Upper lobe of right lung (tissue), 1 donor: ENCODE measurements around the gene FARP2. TPM values are rescaled to one million over a fixed set of nuclear protein-coding genes. Genes with fewer than 3 reads are reported as not detected.

ENCODE experiments used
- ATAC-seq: fragments of 200-7000 bp; cut with Tn5 transposase; one replicate; pipeline ENCODE4 v1.9.1; 2020; ENCODE audit warnings: mild to moderate bottlenecking, moderate library complexity
- DNase-seq: peaks from one replicate; pipeline ENCODE4 v3.0.0-alpha.2; 2020
- H3K27ac ChIP-seq: fragments of 200-600 bp; one replicate; pipeline ENCODE4 v1.8.0; 2022
- H3K27me3 ChIP-seq: fragments of 200-600 bp; one replicate; pipeline ENCODE4 v1.8.0; 2022; ENCODE audit warnings: mild to moderate bottlenecking
- H3K36me3 ChIP-seq: fragments of 200-600 bp; one replicate; pipeline ENCODE4 v1.8.0; 2022
- H3K4me1 ChIP-seq: fragments of 200-600 bp; one replicate; pipeline ENCODE4 v1.8.0; 2022
- H3K4me3 ChIP-seq: fragments of 200-600 bp; one replicate; pipeline ENCODE4 v1.8.0; 2022; ENCODE audit warnings: mild to moderate bottlenecking
- H3K9me3 ChIP-seq: fragments of 200-600 bp; one replicate; pipeline ENCODE4 v1.8.0; 2022
- intact Hi-C: fragments of 100-400 bp; cut with DNase I; formaldehyde crosslinking; loops from one replicate; pipeline ENCODE4 v1.11.0; 2022
- total RNA-seq: library from RNA; stranded (reverse); fragmentation: NEBNext Ultra II Directional; extraction: Animal tissue kit (Norgen Biotek cat#: 25700); gene quantifications from one replicate; pipeline ENCODE4 v1.2.1, GENCODE V29; 2021
- TF ChIP-seq, protein P1 (sequence below): fragments of 200-600 bp; IDR thresholded peaks from one replicate; pipeline ENCODE4 v1.8.0; 2022; ENCODE audit warnings: antibody characterized with exemption
- donor health status: DM: no; HTN: yes; CAD: no; lungs with severe emphysema.

Gene FARP2
- total RNA-seq, 1 donor from 2014 or later = 48.6 TPM

DNA sequence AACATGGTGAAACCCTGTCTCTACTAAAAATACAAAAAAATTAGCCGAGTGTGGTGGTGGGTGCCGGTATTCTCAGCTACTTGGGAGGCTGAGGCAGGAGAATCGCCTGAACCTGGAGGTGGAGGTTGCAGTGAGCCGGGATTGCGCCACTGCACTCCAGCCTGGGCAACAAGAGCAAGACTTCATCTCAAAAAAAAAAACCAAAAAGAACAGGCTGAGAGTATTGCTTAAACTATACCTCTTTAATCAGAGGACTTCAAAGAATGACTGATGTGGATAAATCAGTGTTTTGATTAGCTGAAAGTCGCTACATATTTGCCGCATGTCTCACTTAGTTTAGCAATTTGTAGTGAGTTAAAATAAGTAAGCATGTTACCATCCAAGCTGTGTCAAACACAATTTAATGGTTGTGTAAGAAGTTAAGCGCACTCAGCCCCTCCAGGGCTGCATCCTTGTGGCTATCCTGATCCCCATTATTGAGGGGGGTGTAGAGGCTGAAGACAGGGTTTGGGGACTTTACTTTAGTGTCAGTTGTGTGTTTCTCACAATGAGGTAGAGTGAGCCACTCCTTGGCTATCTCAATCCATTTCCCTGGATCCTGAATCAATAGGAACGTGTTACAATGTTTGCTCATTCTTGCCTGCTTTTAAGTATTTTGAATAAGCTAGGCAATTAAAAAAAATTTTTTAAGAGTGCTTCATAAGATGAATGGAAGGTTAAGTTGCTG lies 11.0 kb upstream of the FARP2 start:
- TF ChIP-seq, protein P1, sequence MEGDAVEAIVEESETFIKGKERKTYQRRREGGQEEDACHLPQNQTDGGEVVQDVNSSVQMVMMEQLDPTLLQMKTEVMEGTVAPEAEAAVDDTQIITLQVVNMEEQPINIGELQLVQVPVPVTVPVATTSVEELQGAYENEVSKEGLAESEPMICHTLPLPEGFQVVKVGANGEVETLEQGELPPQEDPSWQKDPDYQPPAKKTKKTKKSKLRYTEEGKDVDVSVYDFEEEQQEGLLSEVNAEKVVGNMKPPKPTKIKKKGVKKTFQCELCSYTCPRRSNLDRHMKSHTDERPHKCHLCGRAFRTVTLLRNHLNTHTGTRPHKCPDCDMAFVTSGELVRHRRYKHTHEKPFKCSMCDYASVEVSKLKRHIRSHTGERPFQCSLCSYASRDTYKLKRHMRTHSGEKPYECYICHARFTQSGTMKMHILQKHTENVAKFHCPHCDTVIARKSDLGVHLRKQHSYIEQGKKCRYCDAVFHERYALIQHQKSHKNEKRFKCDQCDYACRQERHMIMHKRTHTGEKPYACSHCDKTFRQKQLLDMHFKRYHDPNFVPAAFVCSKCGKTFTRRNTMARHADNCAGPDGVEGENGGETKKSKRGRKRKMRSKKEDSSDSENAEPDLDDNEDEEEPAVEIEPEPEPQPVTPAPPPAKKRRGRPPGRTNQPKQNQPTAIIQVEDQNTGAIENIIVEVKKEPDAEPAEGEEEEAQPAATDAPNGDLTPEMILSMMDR = no peak
- peaks cover 99% of the 10 kb centered on the region for H3K36me3 ChIP-seq

DNA sequence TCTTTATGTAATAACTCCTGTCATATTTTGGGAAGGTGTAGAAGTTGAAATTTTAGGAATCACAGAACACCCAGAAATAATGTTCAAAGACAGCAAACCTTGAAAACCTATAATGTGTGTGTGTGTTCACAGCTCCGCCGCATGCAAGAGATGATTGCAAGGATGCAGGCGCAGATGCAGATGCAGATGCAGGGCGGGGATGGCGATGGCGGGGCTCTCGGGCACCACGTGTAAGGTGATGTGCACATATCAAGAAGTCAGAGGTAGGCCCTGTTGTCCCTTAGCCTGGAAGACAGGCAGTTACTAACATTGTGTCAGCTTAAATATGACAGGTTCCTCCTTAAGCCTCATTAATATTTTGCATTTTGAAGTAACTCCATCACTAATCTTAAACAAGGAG lies 6.1 kb upstream of the FARP2 start:
- H3K36me3 ChIP-seq = peaks cover 89% of the 10 kb centered on the region

More for the DNA sequence above, 11.0 kb upstream of the FARP2 start:
- intact Hi-C loops = no loop called here
- ATAC-seq (peak; percentile 58), DNase-seq (no peak)
- H3K27me3 ChIP-seq = no peaks in the 10 kb centered on the region
- no peak overlapping the region for H3K27ac ChIP-seq
- peaks cover 9% of the 10 kb centered on the region for H3K4me1 ChIP-seq
- H3K9me3 ChIP-seq = no peaks in the 10 kb centered on the region
- no peak overlapping the region for H3K4me3 ChIP-seq

DNA sequence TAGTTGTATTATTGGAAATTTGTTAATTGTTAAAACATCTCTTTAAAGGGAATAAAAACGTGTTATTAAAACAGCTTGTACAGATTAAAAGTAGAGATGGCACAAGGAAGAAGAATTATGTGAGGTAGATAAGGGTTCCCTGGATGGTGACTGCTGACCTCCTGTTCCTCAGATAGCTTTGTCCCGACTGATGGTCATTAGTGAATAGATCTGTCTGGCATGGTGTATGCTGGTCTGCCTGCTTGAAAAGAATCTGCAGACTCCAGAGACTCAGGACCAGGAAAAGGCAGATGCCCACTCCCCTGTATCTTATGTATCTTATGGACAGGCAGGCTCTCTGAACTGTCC lies 5.6 kb upstream of the FARP2 start:
- no peak overlapping the region for H3K4me3 ChIP-seq
- TF ChIP-seq, protein P1 = no peak
- no peak for DNase-seq

More for the DNA sequence above, 6.1 kb upstream of the FARP2 start:
- Histone ChIP-seq H3K27ac (no peak overlapping the region), H3K4me3 (no peak overlapping the region), H3K27me3 (no peaks in the 10 kb centered on the region), H3K4me1 (peaks cover 8% of the 10 kb centered on the region), H3K9me3 (no peaks in the 10 kb centered on the region)
- DNase-seq (no peak), ATAC-seq (no peak)
- intact Hi-C loops = no loop called here
- TF ChIP-seq, protein P1 = no peak

DNA sequence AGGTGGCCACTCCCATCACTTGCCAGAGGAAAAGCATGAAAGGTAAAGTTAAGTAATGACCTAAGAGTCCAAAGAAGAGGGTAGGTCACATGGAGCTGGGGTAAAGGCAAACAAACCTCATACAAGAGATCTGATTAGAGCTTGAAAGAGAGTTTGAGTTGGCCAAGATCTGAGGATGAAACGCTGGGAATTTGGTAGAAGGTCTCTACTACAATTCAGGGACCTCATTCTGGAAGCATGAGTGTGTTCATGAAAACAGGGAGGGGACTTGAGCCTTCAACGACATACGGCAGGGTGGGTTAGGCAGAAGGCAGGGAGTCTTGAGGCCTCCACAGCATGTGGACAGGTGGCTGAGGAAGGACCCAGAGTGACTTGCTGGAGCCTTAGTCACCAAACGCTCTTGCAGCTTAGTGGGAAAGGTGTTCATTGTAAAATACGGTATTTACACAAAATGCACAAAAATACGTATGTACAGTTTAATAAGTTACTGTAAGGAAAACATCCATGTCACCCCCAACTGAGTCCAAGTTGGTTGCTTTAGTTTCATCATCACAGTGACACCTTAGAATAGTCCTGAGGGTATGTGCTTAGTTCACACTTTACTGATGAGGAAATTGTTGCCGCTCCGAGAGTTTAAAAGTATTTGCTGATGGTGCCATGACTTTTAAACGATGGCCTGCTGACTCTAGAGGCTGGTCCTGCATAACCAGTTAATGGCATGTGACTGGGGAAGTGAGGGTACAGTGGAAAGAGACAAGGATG lies 5.0 kb upstream of the FARP2 start:
- Histone ChIP-seq H3K9me3 (no peaks in the 10 kb centered on the region), H3K27me3 (no peaks in the 10 kb centered on the region), H3K4me1 (peaks cover 11% of the 10 kb centered on the region), H3K27ac (no peak overlapping the region), H3K4me3 (no peak overlapping the region), H3K36me3 (peaks cover 77% of the 10 kb centered on the region)
- TF ChIP-seq, protein P1 = no peak
- DNase-seq = no peak
- peak; percentile 11 for ATAC-seq
- intact Hi-C loops = no loop called here

More for the DNA sequence above, 5.6 kb upstream of the FARP2 start:
- Histone ChIP-seq H3K36me3 (peaks cover 83% of the 10 kb centered on the region), H3K27ac (no peak overlapping the region), H3K27me3 (no peaks in the 10 kb centered on the region), H3K4me1 (peaks cover 11% of the 10 kb centered on the region), H3K9me3 (no peaks in the 10 kb centered on the region)
- intact Hi-C loops = no loop called here
- no peak for ATAC-seq

DNA sequence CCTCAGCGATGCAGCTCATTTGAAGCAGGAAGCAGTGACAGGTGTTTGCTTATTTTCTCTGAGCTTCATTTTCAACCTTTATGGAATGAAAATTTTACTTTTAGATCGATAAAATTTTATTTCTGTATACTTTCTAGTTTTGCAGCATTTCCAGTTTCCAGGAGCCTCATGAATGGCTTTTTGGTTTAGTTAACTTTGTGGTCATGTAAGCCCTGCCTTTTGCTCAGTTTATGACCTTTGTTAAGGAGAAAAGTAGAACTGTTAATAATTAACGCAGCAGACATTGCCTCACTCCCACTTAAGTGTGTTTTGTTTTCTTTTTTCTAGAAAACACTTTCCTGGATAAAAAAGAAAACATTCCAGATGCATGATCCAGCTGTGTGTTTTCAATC lies 4.4 kb upstream of the FARP2 start:
- Histone ChIP-seq H3K36me3 (peaks cover 72% of the 10 kb centered on the region), H3K4me3 (no peak overlapping the region), H3K9me3 (no peaks in the 10 kb centered on the region), H3K4me1 (peaks cover 11% of the 10 kb centered on the region), H3K27me3 (no peaks in the 10 kb centered on the region), H3K27ac (no peak overlapping the region)
- DNase-seq (no peak), ATAC-seq (no peak)
- TF ChIP-seq, protein P1 = no peak
- intact Hi-C loops = no loop called here
